Spleen (tissue), 11 donors: ENCODE measurements around the gene TMC8. TPM values are rescaled to one million over a fixed set of nuclear protein-coding genes. Genes with fewer than 3 reads are reported as not detected.

ENCODE experiments used
- DNase-seq: peaks from one replicate; pipeline ENCODE4 v3.0.0-alpha.2; 2020
- H3K27ac ChIP-seq, 8 donors: fragments of 200-600 bp; sonication (generic) in 7 of 8; 1 replicate in 4 of 8; 2 replicates in 4 of 8; pipeline versions ENCODE4 v1.5.0 to v1.8.0; 2016 to 2021; ENCODE audit warnings: inconsistent platforms in 4 of 8, mild to moderate bottlenecking in 4 of 8, moderate library complexity in 1 of 8
- H3K27me3 ChIP-seq, 7 donors: fragments of 200-600 bp; sonication (generic) in 6 of 7; replicated peaks in 1 of 7; 1 replicate in 4 of 7; 2 replicates in 3 of 7; pipeline versions ENCODE4 v1.5.0 to v1.8.0; 2016 to 2021; ENCODE audit warnings: inconsistent platforms in 3 of 7, mild to moderate bottlenecking in 1 of 7
- H3K36me3 ChIP-seq, 6 donors: fragments of 200-600 bp; sonication (generic) in 5 of 6; 1 replicate in 4 of 6; 2 replicates in 2 of 6; pipeline versions ENCODE4 v1.5.0 to v1.8.0; 2016 to 2021; ENCODE audit warnings: inconsistent platforms in 2 of 6
- H3K4me1 ChIP-seq, 6 donors: fragments of 200-600 bp; sonication (generic) in 5 of 6; 1 replicate in 3 of 6; 2 replicates in 3 of 6; pipeline versions ENCODE4 v1.5.0 to v1.8.0; 2016 to 2021; ENCODE audit warnings: inconsistent platforms in 3 of 6
- H3K4me3 ChIP-seq, 8 donors: fragments of 200-600 bp; sonication (generic) in 7 of 8; 1 replicate in 4 of 8; 2 replicates in 4 of 8; pipeline versions ENCODE4 v1.5.0 to v1.8.0; 2016 to 2021; ENCODE audit warnings: inconsistent platforms in 4 of 8, mild to moderate bottlenecking in 4 of 8, moderate library complexity in 2 of 8
- H3K9me3 ChIP-seq, 8 donors: fragments of 200-600 bp; sonication (generic) in 7 of 8; 1 replicate in 4 of 8; 2 replicates in 4 of 8; pipeline versions ENCODE4 v1.5.0 to v1.8.0; 2016 to 2021; ENCODE audit warnings: inconsistent platforms in 4 of 8
- CTCF ChIP-seq, 11 experiments: fragments of 200-600 bp in 7 of 11; fragments of 450-650 bp in 4 of 11; sonication (generic) in 4 of 11; IDR thresholded peaks in 8 of 11; conservative IDR thresholded peaks in 3 of 11; 1 replicate in 7 of 11; 2 replicates in 4 of 11; pipeline versions ENCODE4 v1.4.0 to v1.8.0; 2016 to 2021; ENCODE audit warnings: antibody characterized with exemption in 11 of 11, inconsistent platforms in 4 of 11, mild to moderate bottlenecking in 1 of 11
- POLR2A ChIP-seq, 3 donors: fragments of 450-650 bp; IDR thresholded peaks; one replicate each; pipeline ENCODE4 v1.5.1; 2017; ENCODE audit warnings: antibody characterized with exemption in 3 of 3, mild to moderate bottlenecking in 1 of 3
- POLR2AphosphoS5 ChIP-seq, 3 donors: sonication (generic); formaldehyde crosslinking; IDR thresholded peaks; one replicate each; pipeline ENCODE4 v1.5.1; 2017; ENCODE audit warnings: antibody characterized with exemption in 3 of 3
- WGBS, 5 donors: extraction: QIAGEN DNeasy Blood & Tissue Kit in 3 of 5; methylation state at CpG; one replicate each; pipeline versions ENCODE4 v1.1.5 to v1.1.7; 2013 to 2018; 5-methylcytosine and 5-hydroxymethylcytosine counted together
- intact Hi-C: fragments of 100-400 bp; cut with DNase I; formaldehyde crosslinking; loops from one replicate; pipeline ENCODE4 v1.15.0; 2023; ENCODE audit warnings: low total_unique reads
- polyA plus RNA-seq, 3 donors: library from polyadenylated mRNA; stranded (reverse); fragments of 200-250 nt; gene quantifications; one replicate each; pipeline ENCODE4 v1.2.1, GENCODE V29; 2013
- total RNA-seq, 7 donors: library from RNA; depleted of rRNA in 3 of 7; stranded (reverse); fragments of >200 nt in 3 of 7; fragmentation: NEBNext Ultra II Directional in 4 of 7; extraction: Animal tissue kit (Norgen Biotek cat#: 25700) in 4 of 7; gene quantifications; one replicate each; pipeline versions ENCODE4 v1.1.0 to v1.2.1, GENCODE V29; 2016 to 2021
- donor health status: healthy with polysubstance abuse.
- donor health status: DM: no; HTN: no; CAD: no; lungs with moderate emphysema.
- donor health status: DM: no; HTN: no; CAD: no.
- donor health status: Bipolar disorder and iron deficiency.
- donor health status: healthy.
- donor health status: DM: no; HTN: no; CAD: no.
- donor health status: DM: yes; HTN: yes; CAD: no.

Gene TMC8
- total and polyA plus RNA-seq, 10 donors = 103 to 222 (median 191) TPM

GRCh38 chr17:78086740-78087139 lies 43.8 kb upstream of the TMC8 start:
- H3K4me3 ChIP-seq = no peak overlapping the region
- H3K27ac ChIP-seq = no peak overlapping the region
- no peaks in the 10 kb centered on the region for H3K9me3 ChIP-seq
- no peaks in the 10 kb centered on the region for H3K27me3 ChIP-seq
- WGBS, 5 donors = 94 to 98% (median 96%) methylated on average over 9 to 13 of the region's 13 CpGs
- H3K36me3 ChIP-seq = peaks cover 5 to 99% (median 57%) of the 10 kb centered on the region in 6 donors
- H3K4me1 ChIP-seq = peaks cover 0 to 12% (median 8%) of the 10 kb centered on the region in 6 donors
- TF ChIP-seq POLR2AphosphoS5 (IDR thresholded peaks at IDR 0.05) = no peak
- no peak for TF ChIP-seq CTCF (IDR thresholded peaks at IDR 0.05 in 8 of 11, conservative IDR thresholded peaks at IDR 0.05 in 3 of 11)
- no peak for TF ChIP-seq POLR2A (IDR thresholded peaks at IDR 0.05)
- no peak for DNase-seq
- intact Hi-C loops = no loop called here

GRCh38 chr17:78088529-78088928 lies 42.0 kb upstream of the TMC8 start:
- TF ChIP-seq POLR2A (IDR thresholded peaks at IDR 0.05) (no peak), CTCF (IDR thresholded peaks at IDR 0.05 in 8 of 11, conservative IDR thresholded peaks at IDR 0.05 in 3 of 11) (no peak), POLR2AphosphoS5 (IDR thresholded peaks at IDR 0.05) (no peak)
- intact Hi-C loops = no loop called here
- Histone ChIP-seq H3K27ac (no peak overlapping the region), H3K4me1 (peaks cover 0 to 12% (median 8%) of the 10 kb centered on the region in 6 donors), H3K4me3 (no peak overlapping the region), H3K9me3 (no peaks in the 10 kb centered on the region), H3K36me3 (peaks cover 5 to 99% (median 64%) of the 10 kb centered on the region in 6 donors), H3K27me3 (no peaks in the 10 kb centered on the region)
- DNase-seq = no peak
- 50 to 100% (median 96%) methylated on average over 1 of the region's 1 CpG for WGBS, 5 donors

DNA sequence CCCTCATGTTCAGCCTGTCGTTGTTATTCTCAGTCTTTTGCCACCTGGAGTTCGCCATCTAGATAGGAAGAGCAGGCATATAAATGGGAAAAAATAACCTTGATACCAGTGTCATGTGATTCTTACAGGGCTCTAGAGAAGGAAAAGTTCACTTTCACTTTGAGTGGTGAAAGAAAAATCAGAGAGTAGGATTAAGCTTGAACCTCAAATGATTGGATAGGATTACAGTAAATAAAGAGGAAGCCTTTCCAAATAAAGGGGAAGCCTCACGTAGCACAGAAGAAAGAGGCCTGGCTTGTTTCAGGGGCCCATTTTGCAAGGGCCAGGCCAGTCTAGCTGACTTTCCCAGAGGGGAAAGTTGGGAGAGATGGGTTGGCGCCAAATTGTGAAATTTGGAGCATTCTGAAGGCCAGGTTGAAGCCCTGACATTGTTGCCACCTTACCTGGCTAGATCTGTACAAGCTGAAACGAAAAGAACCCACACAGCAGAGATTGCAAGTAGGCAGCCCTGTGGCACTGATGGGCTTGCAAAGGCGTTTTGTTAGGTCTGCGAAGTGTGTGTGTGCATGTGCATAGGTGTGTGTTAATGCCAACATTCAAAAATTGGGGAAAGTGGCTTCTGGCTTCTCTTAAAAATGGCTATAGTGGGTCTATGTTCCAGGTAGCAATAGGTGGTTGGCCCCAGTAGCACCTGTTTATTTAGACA lies 40.8 kb upstream of the TMC8 start:
- H3K9me3 ChIP-seq = no peaks in the 10 kb centered on the region
- no peak overlapping the region for H3K4me3 ChIP-seq
- no peak for DNase-seq
- peak overlapping the region; percentile 7 to 68 (median 49) for H3K27ac ChIP-seq
- WGBS, 5 donors = 63 to 73% (median 69%) methylated on average over 7 of the region's 7 CpGs
- H3K27me3 ChIP-seq = no peaks in the 10 kb centered on the region
- H3K36me3 ChIP-seq = peaks cover 5 to 99% (median 76%) of the 10 kb centered on the region in 6 donors
- TF ChIP-seq POLR2AphosphoS5 (IDR thresholded peaks at IDR 0.05) (no peak), POLR2A (IDR thresholded peaks at IDR 0.05) (no peak), CTCF (IDR thresholded peaks at IDR 0.05 in 8 of 11, conservative IDR thresholded peaks at IDR 0.05 in 3 of 11) (no peak)
- peaks cover 0 to 12% (median 8%) of the 10 kb centered on the region in 6 donors for H3K4me1 ChIP-seq
- intact Hi-C loops = no loop called here

GRCh38 chr17:78092794-78093324 lies 37.7 kb upstream of the TMC8 start:
- no peak overlapping the region for H3K4me3 ChIP-seq
- no peaks in the 10 kb centered on the region for H3K27me3 ChIP-seq
- 95 to 99% (median 97%) methylated on average over 6 of the region's 6 CpGs for WGBS, 5 donors
- H3K27ac ChIP-seq = no peak overlapping the region
- intact Hi-C loops = no loop called here
- TF ChIP-seq POLR2AphosphoS5 (IDR thresholded peaks at IDR 0.05) = no peak
- no peak for TF ChIP-seq POLR2A (IDR thresholded peaks at IDR 0.05)
- no peak for TF ChIP-seq CTCF (IDR thresholded peaks at IDR 0.05 in 8 of 11, conservative IDR thresholded peaks at IDR 0.05 in 3 of 11)
- no peak for DNase-seq
- peaks cover 0 to 12% (median 8%) of the 10 kb centered on the region in 6 donors for H3K4me1 ChIP-seq
- peaks cover 3 to 100% (median 82%) of the 10 kb centered on the region in 6 donors for H3K36me3 ChIP-seq
- no peaks in the 10 kb centered on the region for H3K9me3 ChIP-seq
